Kidney (tissue), 14 donors: ENCODE measurements around the gene OPTC. TPM values are rescaled to one million over a fixed set of nuclear protein-coding genes. Genes with fewer than 3 reads are reported as not detected.

ENCODE experiments used
- DNase-seq, 5 donors: peaks; one replicate each; pipeline ENCODE4 v3.0.0-alpha.2; 2013 to 2020
- FAIRE-seq: peaks from 2 replicates; lab custom pipeline; 2012; peaks lifted over from hg19 to GRCh38; lab: Jason Lieb, UNC
- H3K27ac ChIP-seq, 2 donors: one replicate each; pipeline ENCODE4 v1.7.0; 2013; ENCODE audit warnings: low read depth in 2 of 2, low read length in 2 of 2, inconsistent platforms in 1 of 2
- H3K27me3 ChIP-seq: one replicate; pipeline ENCODE4 v1.7.1; 2013; ENCODE audit warnings: low read length, inconsistent platforms; ENCODE audit not compliant: control insufficient read depth, insufficient read depth
- H3K36me3 ChIP-seq, 3 donors: one replicate each; pipeline versions ENCODE4 v1.7.0 to v1.7.1; 2013; ENCODE audit warnings: low read length in 3 of 3, control low read depth in 1 of 3, inconsistent platforms in 1 of 3; ENCODE audit not compliant: insufficient read depth in 3 of 3, control insufficient read depth in 2 of 3
- H3K4me1 ChIP-seq, 3 donors: one replicate each; pipeline versions ENCODE4 v1.7.0 to v1.7.1; 2013; ENCODE audit warnings: low read length in 3 of 3, inconsistent platforms in 1 of 3, low read depth in 1 of 3; ENCODE audit not compliant: control insufficient read depth in 2 of 3, insufficient read depth in 2 of 3
- H3K4me3 ChIP-seq, 3 donors: one replicate each; pipeline versions ENCODE4 v1.7.0 to v1.8.1; 2013; ENCODE audit warnings: low read length in 3 of 3, control low read depth in 1 of 3, inconsistent platforms in 1 of 3
- H3K9ac ChIP-seq, 3 donors: one replicate each; pipeline versions ENCODE4 v1.7.0 to v1.7.1; 2013; ENCODE audit warnings: low read length in 3 of 3, control low read depth in 1 of 3, inconsistent platforms in 1 of 3
- H3K9me3 ChIP-seq, 3 donors: one replicate each; pipeline versions ENCODE4 v1.7.0 to v1.7.1; 2013; ENCODE audit warnings: low read length in 3 of 3, control low read depth in 1 of 3, inconsistent platforms in 1 of 3; ENCODE audit not compliant: control insufficient read depth in 2 of 3, insufficient read depth in 1 of 3
- CTCF ChIP-seq: IDR thresholded peaks from 3 replicates; pipeline ENCODE4 v1.5.1; 2012; ENCODE audit warnings: mild to moderate bottlenecking, moderate library complexity, borderline replicate concordance; ENCODE audit not compliant: insufficient read depth; ENCODE audit errors: extremely low read depth
- intact Hi-C: fragments of 100-400 bp; cut with DNase I; formaldehyde crosslinking; loops from one replicate; pipeline ENCODE4 v1.11.1; 2022
- polyA plus RNA-seq: library from polyadenylated mRNA; stranded (reverse); fragments of 350-450 nt; fragmentation: Illumina TruSeq; extraction: RNeasy Lipid Tissue Mini Kit (QIAGEN cat#74804); gene quantifications from one replicate; pipeline ENCODE4 v1.2.3, GENCODE V29; 2014; ENCODE audit warnings: low read depth, low replicate concordance; ENCODE audit not compliant: insufficient read depth
- total RNA-seq: library from RNA; stranded (reverse); fragmentation: NEBNext Ultra II Directional; extraction: Animal tissue kit (Norgen Biotek cat#: 25700); gene quantifications from one replicate; pipeline ENCODE4 v1.2.1, GENCODE V29; 2021
- donor health status: control.
- donor health status: control.
- donor health status: control.
- donor health status: control.
- donor health status: control.
- donor health status: DM: yes; HTN: yes; CAD: no.
- donor health status: Normal renal cell carcinoma (clear cell type).

The OPTC gene
- total and polyA plus RNA-seq, 2 donors from 2014 or later: not detected

- Histone ChIP-seq H3K27me3 (no peaks in the 10 kb centered on the region), H3K4me1 (peaks cover 6 to 19% (median 14%) of the 10 kb centered on the region in 3 donors), H3K36me3 (no peaks in the 10 kb centered on the region), H3K27ac (peak overlapping the region; percentile 84 to 89), H3K9ac (peak overlapping the region in 1 of 3 donors; percentile 42), H3K9me3 (no peaks in the 10 kb centered on the region), H3K4me3 (peak overlapping the region in 2 of 3 donors; percentile 10 to 42)
- FAIRE-seq (no peak), DNase-seq (peak in 1 of 5 donors; percentile 36)
- no peak for TF ChIP-seq CTCF
- intact Hi-C loops: no loop called here
Observed at GRCh38 chr1:203555076-203555475, 61.1 kb downstream of the OPTC start.

- peaks cover 6 to 19% (median 14%) of the 10 kb centered on the region in 3 donors for H3K4me1 ChIP-seq
- H3K27ac ChIP-seq: peak overlapping the region; percentile 84 to 89
- intact Hi-C loops: no loop called here
- no peaks in the 10 kb centered on the region for H3K36me3 ChIP-seq
- FAIRE-seq (no peak), DNase-seq (peak in 4 of 5 donors; percentile 45 to 69 (median 66))
- peak overlapping the region in 2 of 3 donors; percentile 42 to 52 for H3K9ac ChIP-seq
- H3K27me3 ChIP-seq: no peaks in the 10 kb centered on the region
- TF ChIP-seq CTCF: no peak
- H3K4me3 ChIP-seq: peak overlapping the region in 2 of 3 donors; percentile 10 to 42
- H3K9me3 ChIP-seq: no peaks in the 10 kb centered on the region
Observed at GRCh38 chr1:203555511-203556046, 61.6 kb downstream of the OPTC start.

- DNase-seq (peak; percentile 62 to 89 (median 71)), FAIRE-seq (no peak)
- H3K9me3 ChIP-seq: no peaks in the 10 kb centered on the region
- intact Hi-C loops: no loop called here
- H3K36me3 ChIP-seq: no peaks in the 10 kb centered on the region
- no peak for TF ChIP-seq CTCF
- H3K27ac ChIP-seq: peak overlapping the region; percentile 84 to 89
- no peaks in the 10 kb centered on the region for H3K27me3 ChIP-seq
- H3K4me3 ChIP-seq: no peak overlapping the region
- peak overlapping the region in 2 of 3 donors; percentile 42 to 52 for H3K9ac ChIP-seq
- H3K4me1 ChIP-seq: peaks cover 6 to 19% (median 14%) of the 10 kb centered on the region in 3 donors
Observed at GRCh38 chr1:203556047-203556851, 62.3 kb downstream of the OPTC start.
